GM12878 (cell line): ENCODE results near the gene HNRNPF. TPM values are rescaled to one million over a fixed set of nuclear protein-coding genes. Genes with fewer than 3 reads are reported as not detected.
A peak's percentile ranks its signal among the peaks of the same experiment; 100 is the strongest.

Experiments
- ATAC-seq: fragments of 200-7000 bp; cut with Tn5 transposase; 3 replicates; pipeline ENCODE4 v1.9.1; 2020; ENCODE audit warnings: mild to moderate bottlenecking, moderate library complexity
- BruUV-seq: library from RNA; stranded (reverse); fragments of 400-500 nt; replicated peaks from 2 replicates; lab custom pipeline; 2021; lab: Mats Ljungman, UMichigan
- CTCF ChIA-PET: fragments of 300-600 bp; sonication (Branson Sonifier 250); formaldehyde crosslinking; extraction: SDS; loops from one replicate; lab custom pipeline; 2021; ENCODE audit warnings: inconsistent platforms; lab: Yijun Ruan, JAX
- POLR2A ChIA-PET: fragments of 350-600 bp; formaldehyde crosslinking; extraction: SDS; loops from one replicate; lab custom pipeline; 2021; ENCODE audit warnings: inconsistent platforms; lab: Charles Lee
- RAD21 ChIA-PET: fragments of 300-600 bp; sonication (Branson Sonifier 250); formaldehyde crosslinking; loops from one replicate; lab custom pipeline; 2023; ENCODE audit warnings: antibody characterized with exemption; ENCODE audit not compliant: unreplicated experiment; lab: Charles Lee
- SMC1A ChIA-PET: fragments of 300-600 bp; sonication (Branson Sonifier 250); formaldehyde crosslinking; loops from one replicate; lab custom pipeline; 2023; ENCODE audit not compliant: unreplicated experiment, uncharacterized antibody; lab: Charles Lee
- DNase-seq: peaks from one replicate; pipeline ENCODE4 v3.0.0-alpha.2; 2011; ENCODE audit warnings: low read depth, low spot score
- FAIRE-seq: peaks from 3 replicates; lab custom pipeline; 2011; peaks lifted over from hg19 to GRCh38; lab: Jason Lieb, UNC
- H2AFZ ChIP-seq: 2 replicates; pipeline ENCODE4 v1.6.0; 2011; ENCODE audit warnings: low read depth, low read length, control low read depth; ENCODE audit not compliant: control insufficient read depth
- H3K27ac ChIP-seq: 2 replicates; pipeline ENCODE4 v1.5.1; 2011; ENCODE audit warnings: control low read depth; ENCODE audit not compliant: control insufficient read depth, insufficient read depth
- H3K27me3 ChIP-seq, 2 experiments: replicated peaks in 1 of 2; 2 replicates each; pipeline versions ENCODE4 v1.6.0 to v1.6.1; 2011; ENCODE audit warnings: low read length in 1 of 2; ENCODE audit not compliant: control insufficient read depth in 2 of 2, insufficient read depth in 2 of 2
- H3K36me3 ChIP-seq, 2 experiments: 2 replicates each; pipeline ENCODE4 v1.5.1; 2011; ENCODE audit warnings: low read length in 1 of 2; ENCODE audit not compliant: control insufficient read depth in 2 of 2, insufficient read depth in 2 of 2
- H3K4me1 ChIP-seq: 2 replicates; pipeline ENCODE4 v1.6.1; 2011; ENCODE audit warnings: mild to moderate bottlenecking, low read length, moderate library complexity, mixed read lengths; ENCODE audit not compliant: control insufficient read depth, insufficient read depth
- H3K4me2 ChIP-seq: 2 replicates; pipeline ENCODE4 v1.6.0; 2011; ENCODE audit warnings: control low read depth; ENCODE audit not compliant: control insufficient read depth, insufficient read depth
- H3K4me3 ChIP-seq: fragments of 200-600 bp; sonication (generic); 2 replicates; pipeline ENCODE4 v1.5.1; 2016
- H3K79me2 ChIP-seq: 2 replicates; pipeline ENCODE4 v1.6.0; 2011; ENCODE audit warnings: low read length; ENCODE audit not compliant: control insufficient read depth, insufficient read depth
- H3K9ac ChIP-seq: 2 replicates; pipeline ENCODE4 v1.8.0; 2011; ENCODE audit warnings: low read length, control low read depth, mixed read lengths; ENCODE audit not compliant: control insufficient read depth, insufficient read depth
- H3K9me3 ChIP-seq: replicated peaks from 3 replicates; pipeline ENCODE4 v1.5.1; 2011; ENCODE audit warnings: mild to moderate bottlenecking, low read length; ENCODE audit not compliant: control insufficient read depth, insufficient read depth
- H4K20me1 ChIP-seq: 2 replicates; pipeline ENCODE4 v1.6.0; 2011; ENCODE audit not compliant: control insufficient read depth, insufficient read depth
- ATF7 ChIP-seq: fragments of 450-650 bp; IDR thresholded peaks from 2 replicates; pipeline ENCODE4 v1.6.1; 2016; ENCODE audit warnings: low read depth, mild to moderate bottlenecking
- BMI1 ChIP-seq: fragments of 450-650 bp; IDR thresholded peaks from 2 replicates; pipeline ENCODE4 v1.6.1; 2016; ENCODE audit warnings: mild to moderate bottlenecking, moderate library complexity, borderline replicate concordance
- BRCA1 ChIP-seq: IDR thresholded peaks from 2 replicates; pipeline ENCODE4 v1.6.1; 2011; ENCODE audit warnings: low read depth, low read length, improper control_type of control experiment
- SREBF1 ChIP-seq: IDR thresholded peaks from 2 replicates; pipeline ENCODE4 v1.6.1; 2012; ENCODE audit warnings: mild to moderate bottlenecking, low read length
- WGBS: methylation state at CpG from one replicate; pipeline ENCODE4 v1.1.6; 2016; ENCODE audit warnings: low lambda C conversion rate; ENCODE audit not compliant: insufficient replicate concordance, insufficient coverage; ENCODE audit errors: missing lambda C conversion rate; 5-methylcytosine and 5-hydroxymethylcytosine counted together
- in situ Hi-C: fragments of 300-500 bp; cut with MboI; formaldehyde crosslinking; loops from 9 replicates; pipeline ENCODE4 v1.14.3; 2018; ENCODE audit warnings: mixed read lengths
- intact Hi-C: fragments of 100-400 bp; cut with micrococcal nuclease; formaldehyde crosslinking; loops from one replicate; pipeline ENCODE4 v1.14.2; 2022; ENCODE audit not compliant: unreplicated experiment
- polyA plus RNA-seq, 11 experiments: library from polyadenylated mRNA; depleted of rRNA in 4 of 11; unstranded in 6 of 11; stranded (reverse) in 5 of 11; fragments of >200 nt; fragmentation: Nextera tagmentation in 4 of 11; fragmentation: Illumina TruSeq in 1 of 11; extraction: Ambion mirVana in 4 of 11; extraction: Trizol in 1 of 11; gene quantifications; 1 replicate in 1 of 11; 2 replicates in 10 of 11; pipeline versions ENCODE4 v1.2.1 to v1.2.3, GENCODE V29; 2011 to 2016; ENCODE audit warnings: inconsistent platforms in 2 of 11, missing spikeins in 2 of 11, low read depth in 1 of 11
- total RNA-seq, 4 experiments: library from RNA; depleted of rRNA in 3 of 4; stranded (reverse); fragments of >200 nt in 3 of 4; fragmentation: Illumina TruSeq in 1 of 4; extraction: Trizol in 1 of 4; gene quantifications; 2 replicates each; pipeline versions ENCODE4 v1.2.1 to v1.2.3, GENCODE V29; 2013 to 2021

The HNRNPF gene
- total and polyA plus RNA-seq, 10 of the 15 experiments (the other 5 are each of a cell fraction or from before 2014, with no cell fraction given): 156 to 373 (median 293) TPM

DNA sequence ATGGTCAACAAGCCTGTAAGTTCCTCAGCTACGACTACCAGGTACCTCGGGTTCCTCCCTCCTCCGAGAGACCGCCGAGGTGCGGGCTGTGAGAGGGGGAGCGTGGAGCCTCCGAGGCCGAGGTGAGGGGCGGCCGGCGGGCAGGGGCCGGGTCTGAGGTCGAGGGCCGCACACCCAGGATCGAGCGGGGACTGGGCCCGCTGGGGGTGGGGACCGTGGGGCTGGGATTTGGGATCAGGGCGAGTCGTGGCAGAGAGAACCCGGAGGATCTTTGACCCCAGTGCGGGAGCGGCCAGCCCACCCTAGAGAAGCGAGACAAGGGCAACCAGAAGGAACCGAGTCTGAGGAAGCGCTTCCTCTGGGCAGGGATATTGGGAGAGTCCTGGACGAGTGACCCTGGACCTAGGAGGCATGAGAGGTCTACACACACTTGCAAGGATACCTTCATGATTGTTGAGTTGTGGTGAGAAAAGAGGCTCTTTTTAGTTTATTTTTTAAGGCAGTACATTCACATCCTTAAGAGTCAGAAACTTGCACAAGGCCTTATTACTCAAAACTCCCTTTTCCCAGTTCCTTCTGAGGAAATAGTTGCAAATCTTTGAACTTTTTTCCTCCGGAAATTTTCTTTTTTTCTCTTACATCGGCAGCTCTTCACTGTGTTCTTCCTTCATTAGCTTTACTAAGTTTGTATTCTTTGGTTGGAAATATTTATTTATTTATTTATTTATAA, 28.3 kb upstream of the HNRNPF start:
- Histone ChIP-seq H3K27ac (peak overlapping the region; percentile 93; the same call in 1 of the 2 replicates), H4K20me1 (no peaks in the 10 kb centered on the region), H3K4me3 (peak overlapping the region; percentile 74), H2AFZ (peak overlapping the region; percentile 99), H3K9me3 (no peaks in the 10 kb centered on the region), H3K27me3 (no peaks in the 10 kb centered on the region), H3K36me3 (no peaks in the 10 kb centered on the region), H3K79me2 (peaks cover 5% of the 10 kb centered on the region), H3K9ac (peak overlapping the region; percentile 94; the same call in 1 of the 2 replicates), H3K4me2 (peak overlapping the region; percentile 89), H3K4me1 (peaks cover 4% of the 10 kb centered on the region)
- SMC1A ChIA-PET: interaction anchor here (1.2 kb wide), 1 partner anchor 19 kb away, joined by 3 read pairs; no protein-coding TSS in a partner anchor
- intact Hi-C loops (loop anchor here (2.0 kb wide), 1 partner anchor 29 kb away; the partner anchor contains the start of gene HNRNPF), in situ Hi-C loops (no loop called here)
- no peak for DNase-seq
- TF ChIP-seq BRCA1: no peak
- no peak for TF ChIP-seq ATF7
- peak; percentile 15; the same call in 1 of the 2 replicates for TF ChIP-seq BMI1
- TF ChIP-seq SREBF1: no peak
- RAD21 ChIA-PET: interaction anchor here (0.6 to 1.4 kb wide), 3 partner anchors 10 to 41 kb away, joined by 3 to 5 read pairs (median 3); no protein-coding TSS in a partner anchor
- BruUV-seq: TSS peak; percentile 83
- 7% methylated on average over 28 of the region's 30 CpGs for WGBS
- POLR2A ChIA-PET: interaction anchor here (0.7 to 1.2 kb wide), 3 partner anchors 12 to 18 kb away, joined by 3 read pairs; no protein-coding TSS in a partner anchor
- CTCF ChIA-PET: interaction anchor here (0.6 to 1.2 kb wide), 2 partner anchors 18 to 44 kb away, joined by 3 read pairs; no protein-coding TSS in a partner anchor
- FAIRE-seq: no peak
- no peak for ATAC-seq
